K562 (cell line): ENCODE results near the gene DUSP16. TPM values are rescaled to one million over a fixed set of nuclear protein-coding genes. Genes with fewer than 3 reads are reported as not detected.

ENCODE experiments used
- ATAC-seq: fragments of 200-7000 bp; cut with Tn5 transposase; 3 replicates; pipeline ENCODE4 v1.9.1; 2020; ENCODE audit warnings: moderate library complexity
- BruUV-seq: library from RNA; stranded (reverse); fragments of 400-500 nt; replicated peaks from 2 replicates; lab custom pipeline; 2021; lab: Mats Ljungman, UMichigan
- CTCF ChIA-PET: fragments of 300-600 bp; formaldehyde crosslinking; extraction: SDS; loops from one replicate; lab custom pipeline; 2021; ENCODE audit warnings: low intra/inter-chr PET ratio; lab: Yijun Ruan, JAX
- POLR2A ChIA-PET: fragments of 300-600, 350-650 bp; sonication (Branson Sonifier 250); formaldehyde crosslinking; extraction: SDS; loops from one replicate; lab custom pipeline; 2021; ENCODE audit warnings: antibody characterized with exemption, inconsistent platforms; lab: Yijun Ruan, JAX
- DNase-seq, 4 experiments: peaks; one replicate each; pipeline versions ENCODE4 v3.0.0 to v3.0.0-alpha.2; 2011 to 2018; ENCODE audit warnings: low spot score in 3 of 4, mixed read lengths in 3 of 4; ENCODE audit errors: extremely low read depth in 1 of 4
- FAIRE-seq: peaks from 2 replicates; lab custom pipeline; 2011; peaks lifted over from hg19 to GRCh38; lab: Jason Lieb, UNC
- H2AFZ ChIP-seq: 2 replicates; pipeline ENCODE4 v1.6.0; 2011; ENCODE audit warnings: low read depth, low read length, control low read depth, inconsistent platforms
- H3K27ac ChIP-seq: fragments of 200-600 bp; 3 replicates; pipeline ENCODE4 v1.8.0; 2011; ENCODE audit warnings: low read depth, mild to moderate bottlenecking, control low read depth, inconsistent platforms, low read length, moderate library complexity, mixed read lengths; ENCODE audit errors: extremely low read depth
- H3K27me3 ChIP-seq, 2 experiments: fragments of 300-600 bp in 1 of 2; 2 replicates in 1 of 2; 3 replicates in 1 of 2; pipeline versions ENCODE4 v1.6.0 to v1.8.0; 2011; ENCODE audit warnings: inconsistent platforms in 2 of 2, low read length in 2 of 2, mild to moderate bottlenecking in 1 of 2, mixed read lengths in 1 of 2, moderate library complexity in 1 of 2; ENCODE audit not compliant: control insufficient read depth in 2 of 2, insufficient read depth in 2 of 2
- H3K36me3 ChIP-seq: fragments of 300-600 bp; 3 replicates; pipeline ENCODE4 v1.8.0; 2011; ENCODE audit warnings: mild to moderate bottlenecking, low read length, inconsistent platforms; ENCODE audit not compliant: control insufficient read depth, insufficient read depth
- H3K4me1 ChIP-seq, 2 experiments: fragments of 200-600 bp in 1 of 2; replicated peaks in 1 of 2; 2 replicates in 1 of 2; 3 replicates in 1 of 2; pipeline versions ENCODE4 v1.5.1 to v1.8.0; 2011; ENCODE audit warnings: inconsistent platforms in 2 of 2, low read length in 2 of 2, mild to moderate bottlenecking in 1 of 2, mixed read lengths in 1 of 2, moderate library complexity in 1 of 2; ENCODE audit not compliant: control insufficient read depth in 2 of 2, insufficient read depth in 2 of 2
- H3K4me2 ChIP-seq: 2 replicates; pipeline ENCODE4 v1.6.1; 2011; ENCODE audit warnings: low read length, control low read depth, inconsistent platforms, mixed read lengths; ENCODE audit not compliant: insufficient read depth
- H3K4me3 ChIP-seq: fragments of 200-600 bp; sonication (generic), shearing (Covaris generic); 2 replicates; pipeline ENCODE4 v1.5.1; 2016; ENCODE audit warnings: control low read depth, inconsistent platforms
- H3K79me2 ChIP-seq: fragments of 200-600 bp; 3 replicates; pipeline ENCODE4 v1.8.0; 2011; ENCODE audit warnings: low read length, inconsistent platforms; ENCODE audit not compliant: control insufficient read depth, insufficient read depth
- H3K9ac ChIP-seq, 2 experiments: 2 replicates each; pipeline versions ENCODE4 v1.6.0 to v1.6.1; 2011; ENCODE audit warnings: low read depth in 2 of 2, low read length in 2 of 2, control low read depth in 1 of 2, inconsistent platforms in 1 of 2, mild to moderate bottlenecking in 1 of 2, mixed read lengths in 1 of 2; ENCODE audit not compliant: insufficient read depth in 1 of 2
- H3K9me1 ChIP-seq: one replicate; pipeline ENCODE4 v1.6.0; 2011; ENCODE audit warnings: inconsistent platforms, mild to moderate bottlenecking, low read length, moderate library complexity; ENCODE audit not compliant: control insufficient read depth, insufficient read depth
- H3K9me3 ChIP-seq: replicated peaks from 2 replicates; pipeline ENCODE4 v1.5.1; 2011; ENCODE audit warnings: low read depth, low read length, inconsistent platforms; ENCODE audit not compliant: control insufficient read depth, insufficient read depth
- H4K20me1 ChIP-seq: replicated peaks from 2 replicates; pipeline ENCODE4 v1.6.1; 2011; ENCODE audit warnings: low read length, inconsistent platforms, mixed read lengths; ENCODE audit not compliant: control insufficient read depth, insufficient read depth
- BMI1 ChIP-seq: fragments of 150-350 bp; IDR thresholded peaks from 2 replicates; pipeline ENCODE4 v1.6.1; 2014; ENCODE audit warnings: low read length
- CCAR2 ChIP-seq: fragments of 200-400 bp; formaldehyde crosslinking; IDR thresholded peaks from 2 replicates; pipeline ENCODE4 v1.6.1; 2017; ENCODE audit warnings: mild to moderate bottlenecking, low read depth, low read length
- CHD4 ChIP-seq: fragments of 200-600 bp; sonication (generic); IDR thresholded peaks from 3 replicates; pipeline ENCODE4 v1.6.1; 2012; ENCODE audit warnings: low read depth, mild to moderate bottlenecking, mixed read lengths, low read length, inconsistent platforms; ENCODE audit not compliant: insufficient read depth, insufficient replicate concordance, poor library complexity, severe bottlenecking
- HSF4 ChIP-seq: fragments of 250-450 bp; sonication (Bioruptor Pico); IDR thresholded peaks from 2 replicates; pipeline ENCODE4 v2.1.2; 2022; ENCODE audit warnings: mild to moderate bottlenecking, moderate library complexity, borderline replicate concordance
- MIER1 ChIP-seq: fragments of 450-650 bp; IDR thresholded peaks from 2 replicates; pipeline ENCODE4 v1.6.1; 2016; ENCODE audit warnings: antibody characterized with exemption, mild to moderate bottlenecking, low read depth
- MXI1 ChIP-seq: IDR thresholded peaks from 2 replicates; pipeline ENCODE4 v1.6.1; 2011; ENCODE audit warnings: low read depth, mild to moderate bottlenecking, improper control_type of control experiment, low read length
- NCOA1 ChIP-seq: fragments of 450-650 bp; IDR thresholded peaks from 2 replicates; pipeline ENCODE4 v1.6.1; 2016; ENCODE audit warnings: low read depth
- TCFL5 ChIP-seq: fragments of 250-450 bp; sonication (Bioruptor Pico); conservative IDR thresholded peaks from 2 replicates; pipeline ENCODE4 v1.6.1; 2021; ENCODE audit warnings: mild to moderate bottlenecking, moderate library complexity, matching md5 sums
- ZNF695 ChIP-seq: fragments of 450-650 bp; formaldehyde crosslinking; IDR thresholded peaks from 2 replicates; pipeline ENCODE4 v1.4.0; 2020; ENCODE audit warnings: mild to moderate bottlenecking, moderate library complexity
- ZNF778 ChIP-seq: fragments of 450-650 bp; formaldehyde crosslinking; IDR thresholded peaks from 2 replicates; pipeline ENCODE4 v1.4.0; 2020; ENCODE audit warnings: mild to moderate bottlenecking, moderate library complexity
- ZNF785 ChIP-seq: fragments of 250-450 bp; sonication (Bioruptor Pico); IDR thresholded peaks from 2 replicates; pipeline ENCODE4 v1.4.0; 2020; ENCODE audit warnings: mild to moderate bottlenecking
- WGBS: fragments of 100-300 bp; shearing (Covaris generic); methylation state at CpG from one replicate; pipeline ENCODE4 v1.1.6; 2016; ENCODE audit warnings: low coverage, mixed read lengths; ENCODE audit not compliant: insufficient coverage; ENCODE audit errors: missing lambda C conversion rate; 5-methylcytosine and 5-hydroxymethylcytosine counted together
- in situ Hi-C: fragments of 300-500 bp; cut with MboI; formaldehyde crosslinking; loops from 4 replicates; pipeline ENCODE4 v1.15.0; 2018; ENCODE audit warnings: inconsistent platforms, mixed read lengths
- intact Hi-C: fragments of 100-400 bp; cut with micrococcal nuclease; formaldehyde crosslinking; loops from 2 replicates; pipeline ENCODE4 v1.14.2; 2022
- polyA plus RNA-seq, 8 experiments: library from polyadenylated mRNA; depleted of rRNA in 4 of 8; stranded (reverse) in 5 of 8; unstranded in 3 of 8; fragments of >200 nt; fragmentation: Nextera tagmentation in 2 of 8; fragmentation: Illumina TruSeq in 1 of 8; extraction: Ambion mirVana in 2 of 8; extraction: Trizol in 1 of 8; gene quantifications; 2 replicates each; pipeline versions ENCODE4 v1.2.1 to v1.2.3, GENCODE V29; 2011 to 2014; ENCODE audit warnings: inconsistent platforms in 1 of 8, missing spikeins in 1 of 8
- total RNA-seq, 7 experiments: library from RNA; depleted of rRNA in 6 of 7; stranded (reverse); fragments of >200 nt in 6 of 7; fragmentation: Illumina TruSeq in 2 of 7; extraction: Trizol in 2 of 7; gene quantifications; 2 replicates each; pipeline versions ENCODE4 v1.2.1 to v1.2.3, GENCODE V29; 2011 to 2021; ENCODE audit warnings: low replicate concordance in 1 of 7
- TF ChIP-seq, protein P1 (sequence below): sonication (generic); formaldehyde crosslinking; IDR thresholded peaks from 2 replicates; pipeline ENCODE4 v1.8.1; 2023; ENCODE audit warnings: mild to moderate bottlenecking, missing genetic modification reagents, moderate library complexity

Gene DUSP16
- total and polyA plus RNA-seq, 9 of the 15 experiments (the other 6 are each of a cell fraction or from before 2014, with no cell fraction given): 0.70 to 12.3 (median 5.7) TPM

DNA sequence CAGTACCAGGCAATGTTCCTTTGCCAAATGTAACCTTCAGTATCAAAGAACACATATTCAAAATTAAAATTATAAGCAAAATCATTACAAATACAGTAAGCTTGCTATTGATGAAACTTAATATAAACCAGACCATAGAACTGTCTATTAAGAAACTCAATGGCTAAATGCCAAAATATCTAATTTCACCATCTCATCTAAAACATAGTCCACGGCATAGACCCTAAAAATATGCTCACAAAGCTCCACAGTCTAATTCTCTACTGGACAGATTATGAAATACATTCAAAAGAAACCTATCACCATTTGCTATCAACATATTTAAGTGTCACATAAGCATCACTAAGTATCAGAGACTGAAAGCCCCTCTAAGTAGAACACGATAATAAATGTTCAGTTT, 25.2 kb downstream of the DUSP16 start:
- CTCF ChIA-PET: no interaction called here
- Histone ChIP-seq H3K27me3 (no peaks in the 10 kb centered on the region), H3K36me3 (no peaks in the 10 kb centered on the region), H4K20me1 (peaks cover 6% of the 10 kb centered on the region), H3K9me1 (no peaks in the 10 kb centered on the region)
- 68% methylated on average over 2 of the region's 2 CpGs for WGBS
- no peak for FAIRE-seq
- POLR2A ChIA-PET: no interaction called here
- no TSS peak for BruUV-seq
- TF ChIP-seq TCFL5: no peak
- TF ChIP-seq ZNF785 (CRISPR knock-in tag): no peak
- TF ChIP-seq HSF4 (CRISPR knock-in tag): no peak
- no peak for TF ChIP-seq CHD4
- no peak for TF ChIP-seq NCOA1
- TF ChIP-seq, protein P1, sequence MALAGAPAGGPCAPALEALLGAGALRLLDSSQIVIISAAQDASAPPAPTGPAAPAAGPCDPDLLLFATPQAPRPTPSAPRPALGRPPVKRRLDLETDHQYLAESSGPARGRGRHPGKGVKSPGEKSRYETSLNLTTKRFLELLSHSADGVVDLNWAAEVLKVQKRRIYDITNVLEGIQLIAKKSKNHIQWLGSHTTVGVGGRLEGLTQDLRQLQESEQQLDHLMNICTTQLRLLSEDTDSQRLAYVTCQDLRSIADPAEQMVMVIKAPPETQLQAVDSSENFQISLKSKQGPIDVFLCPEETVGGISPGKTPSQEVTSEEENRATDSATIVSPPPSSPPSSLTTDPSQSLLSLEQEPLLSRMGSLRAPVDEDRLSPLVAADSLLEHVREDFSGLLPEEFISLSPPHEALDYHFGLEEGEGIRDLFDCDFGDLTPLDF: no peak
- no peak for TF ChIP-seq MXI1
- TF ChIP-seq ZNF778: no peak
- TF ChIP-seq ZNF695 (CRISPR knock-in tag): no peak
- no peak for TF ChIP-seq MIER1
- TF ChIP-seq CCAR2: no peak
- TF ChIP-seq BMI1: no peak
- TF ChIP-seq, all 486 proteins: peak for 0
- Histone ChIP-seq H3K4me1 (peaks cover 2 to 11% of the 10 kb centered on the region in 2 experiments; a peak in 3 of 5 replicates), H2AFZ (no peak overlapping the region), H3K79me2 (no peaks in the 10 kb centered on the region), H3K9me3 (no peaks in the 10 kb centered on the region), H3K4me2 (no peak overlapping the region), H3K4me3 (no peak overlapping the region), H3K9ac (no peak overlapping the region), H3K27ac (no peak overlapping the region)
- in situ Hi-C loops: no loop called here
- DNase-seq (no peak), ATAC-seq (no peak)
- intact Hi-C loops: no loop called here
